H1 (cell line): ENCODE measurements around the gene CALML4.

ENCODE experiments used
- CTCF ChIP-seq, 3 experiments: IDR thresholded peaks; 1 replicate in 2 of 3; 2 replicates in 1 of 3; pipeline versions ENCODE4 v1.5.1 to v1.6.1; 2011; ENCODE audit warnings: low read length in 3 of 3, mild to moderate bottlenecking in 3 of 3, inconsistent platforms in 2 of 3, low read depth in 1 of 3, moderate library complexity in 1 of 3; ENCODE audit not compliant: insufficient read depth in 1 of 3; ENCODE audit errors: control extremely low read depth in 1 of 3
- TEAD4 ChIP-seq: IDR thresholded peaks from 2 replicates; pipeline ENCODE4 v1.6.1; 2012; ENCODE audit warnings: low read depth, low read length, inconsistent platforms, mixed read lengths

- TF ChIP-seq CTCF (IDR thresholded peaks at IDR 0.05; ENCODE audit: control extremely low read depth in 1 of 3, insufficient read depth in 1 of 3, low read depth in 1 of 3, low read length in 3 of 3) (no peak), TEAD4 (no peak)
These were observed 28.9 kb upstream of the CALML4 start for GRCh38 chr15:68234060-68234459.
